Liver (tissue), 9 donors: ENCODE measurements around the gene PSMD7. TPM values are rescaled to one million over a fixed set of nuclear protein-coding genes. Genes with fewer than 3 reads are reported as not detected.
"Not testable (repeated sequence)": the region's sequence is repeated elsewhere in the genome, so short reads cannot be mapped to it uniquely, and the experiment has no call there.

ENCODE experiments used
- DNase-seq: peaks from one replicate; pipeline ENCODE4 v3.0.0-alpha.2; 2017; ENCODE audit warnings: low spot score
- H3K27ac ChIP-seq, 2 donors: one replicate each; pipeline ENCODE4 v1.7.0; 2013; ENCODE audit warnings: inconsistent platforms in 2 of 2, low read length in 2 of 2, control low read depth in 1 of 2, low read depth in 1 of 2, mild to moderate bottlenecking in 1 of 2
- H3K27me3 ChIP-seq, 4 donors: one replicate each; pipeline versions ENCODE4 v1.6.1 to v1.7.0; 2013; ENCODE audit warnings: low read length in 3 of 4, inconsistent platforms in 1 of 4, mild to moderate bottlenecking in 1 of 4, moderate library complexity in 1 of 4; ENCODE audit not compliant: control insufficient read depth in 4 of 4, insufficient read depth in 4 of 4
- H3K36me3 ChIP-seq, 4 donors: one replicate each; pipeline versions ENCODE4 v1.6.1 to v1.7.0; 2013; ENCODE audit warnings: low read length in 3 of 4, mild to moderate bottlenecking in 3 of 4, low read depth in 1 of 4, moderate library complexity in 1 of 4; ENCODE audit not compliant: control insufficient read depth in 4 of 4, insufficient read depth in 3 of 4
- H3K4me1 ChIP-seq, 4 donors: one replicate each; pipeline versions ENCODE4 v1.6.1 to v1.7.0; 2013; ENCODE audit warnings: low read length in 3 of 4, mild to moderate bottlenecking in 3 of 4, moderate library complexity in 1 of 4; ENCODE audit not compliant: control insufficient read depth in 4 of 4, insufficient read depth in 4 of 4
- H3K4me3 ChIP-seq, 3 donors: one replicate each; pipeline versions ENCODE4 v1.6.1 to v1.7.0; 2013; ENCODE audit warnings: low read length in 3 of 3, control low read depth in 1 of 3, low read depth in 1 of 3, mild to moderate bottlenecking in 1 of 3
- H3K9ac ChIP-seq, 2 donors: one replicate each; pipeline ENCODE4 v1.7.0; 2013; ENCODE audit warnings: low read length in 2 of 2, mild to moderate bottlenecking in 2 of 2, moderate library complexity in 2 of 2, control low read depth in 1 of 2, low read depth in 1 of 2
- H3K9me3 ChIP-seq, 4 donors: one replicate each; pipeline versions ENCODE4 v1.6.1 to v1.7.0; 2013; ENCODE audit warnings: low read length in 3 of 4; ENCODE audit not compliant: control insufficient read depth in 4 of 4
- ATF3 ChIP-seq: IDR thresholded peaks from 2 replicates; pipeline ENCODE4 v1.6.1; 2016; ENCODE audit warnings: antibody characterized with exemption
- CTCF ChIP-seq: fragments of 150-350 bp; IDR thresholded peaks from 2 replicates; pipeline ENCODE4 v1.5.1; 2017; ENCODE audit warnings: improper control_type of control experiment, low read depth, low read length; ENCODE audit not compliant: missing input control
- EGR1 ChIP-seq, 2 donors: IDR thresholded peaks; 2 replicates each; pipeline ENCODE4 v1.6.1; 2016 to 2018; ENCODE audit warnings: antibody characterized with exemption in 2 of 2, low read depth in 2 of 2
- FOXA1 ChIP-seq: IDR thresholded peaks from 2 replicates; pipeline ENCODE4 v1.6.1; 2016; ENCODE audit warnings: antibody characterized with exemption
- FOXA2 ChIP-seq: IDR thresholded peaks from 2 replicates; pipeline ENCODE4 v1.6.1; 2016; ENCODE audit warnings: antibody characterized with exemption
- GABPA ChIP-seq, 2 donors: IDR thresholded peaks in 1 of 2; conservative IDR thresholded peaks in 1 of 2; 2 replicates each; pipeline ENCODE4 v1.6.1; 2016; ENCODE audit warnings: antibody characterized with exemption in 2 of 2, mild to moderate bottlenecking in 1 of 2, moderate library complexity in 1 of 2
- HNF4A ChIP-seq, 2 donors: conservative IDR thresholded peaks; 2 replicates each; pipeline ENCODE4 v1.6.1; 2016; ENCODE audit warnings: antibody characterized with exemption in 2 of 2, mild to moderate bottlenecking in 2 of 2
- HNF4G ChIP-seq: IDR thresholded peaks from 2 replicates; pipeline ENCODE4 v1.6.1; 2016; ENCODE audit warnings: antibody characterized with exemption
- JUND ChIP-seq, 2 donors: IDR thresholded peaks; 2 replicates each; pipeline ENCODE4 v1.6.1; 2016; ENCODE audit warnings: antibody characterized with exemption in 2 of 2
- MAX ChIP-seq: IDR thresholded peaks from 2 replicates; pipeline ENCODE4 v1.6.1; 2016; ENCODE audit warnings: antibody characterized with exemption
- NR2F2 ChIP-seq: IDR thresholded peaks from 2 replicates; pipeline ENCODE4 v1.6.1; 2016; ENCODE audit warnings: antibody characterized with exemption
- RAD21 ChIP-seq, 2 donors: IDR thresholded peaks; 2 replicates each; pipeline ENCODE4 v1.6.1; 2016; ENCODE audit warnings: antibody characterized with exemption in 2 of 2, mild to moderate bottlenecking in 2 of 2
- REST ChIP-seq: IDR thresholded peaks from 2 replicates; pipeline ENCODE4 v1.6.1; 2016; ENCODE audit warnings: antibody characterized with exemption, mild to moderate bottlenecking
- RXRA ChIP-seq, 2 donors: IDR thresholded peaks; 2 replicates each; pipeline ENCODE4 v1.6.1; 2017 to 2018; ENCODE audit warnings: antibody characterized with exemption in 2 of 2, mild to moderate bottlenecking in 1 of 2
- SP1 ChIP-seq: IDR thresholded peaks from 2 replicates; pipeline ENCODE4 v1.6.1; 2018; ENCODE audit warnings: antibody characterized with exemption, mild to moderate bottlenecking
- TAF1 ChIP-seq: conservative IDR thresholded peaks from 2 replicates; pipeline ENCODE4 v1.6.1; 2016; ENCODE audit warnings: antibody characterized with exemption, mild to moderate bottlenecking
- YY1 ChIP-seq: IDR thresholded peaks from 2 replicates; pipeline ENCODE4 v1.6.1; 2016; ENCODE audit warnings: antibody characterized with exemption, mild to moderate bottlenecking
- ZBTB33 ChIP-seq: IDR thresholded peaks from 2 replicates; pipeline ENCODE4 v1.6.1; 2016; ENCODE audit warnings: antibody characterized with exemption
- WGBS: extraction: QIAGEN DNeasy Blood & Tissue Kit; methylation state at CpG from one replicate; pipeline ENCODE4 v1.1.7; 2013; 5-methylcytosine and 5-hydroxymethylcytosine counted together
- polyA plus RNA-seq, 2 donors: library from polyadenylated mRNA; stranded (reverse) in 1 of 2; unstranded in 1 of 2; fragments of 200-250 nt in 1 of 2; fragments of >200 nt in 1 of 2; fragmentation: Nextera tagmentation in 1 of 2; extraction: Ambion mirVana in 1 of 2; gene quantifications; one replicate each; pipeline versions ENCODE4 v1.2.1 to v1.2.3, GENCODE V29; 2013 to 2015
- total RNA-seq, 2 donors: library from RNA; depleted of rRNA; stranded (reverse); fragments of >200 nt; gene quantifications; one replicate each; pipeline ENCODE4 v1.2.3, GENCODE V29; 2014
- donor health status: healthy.
- donor health status: healthy.
- donor health status: healthy.
- donor health status: healthy.
- donor health status: healthy.

The PSMD7 gene
- total and polyA plus RNA-seq, 4 donors, result 33.7 to 84.9 (median 60.9) TPM

- no peak overlapping the region for H3K4me3 ChIP-seq
- DNase-seq, result no peak
- H3K27me3 ChIP-seq, result no peaks in the 10 kb centered on the region
- H3K4me1 ChIP-seq, result no peaks in the 10 kb centered on the region
- peak overlapping the region; percentile 53 to 57 for H3K27ac ChIP-seq
- 72% methylated on average over 7 of the region's 7 CpGs for WGBS
- no peak for TF ChIP-seq HNF4A (conservative IDR thresholded peaks at IDR 0.05)
- TF ChIP-seq MAX, result no peak
- TF ChIP-seq JUND (IDR thresholded peaks at IDR 0.05), result no peak
- no peak for TF ChIP-seq CTCF
- TF ChIP-seq TAF1, result no peak
- peak in 1 of 2 donors; percentile 23 for TF ChIP-seq RXRA (IDR thresholded peaks at IDR 0.05)
- no peak for TF ChIP-seq HNF4G
- TF ChIP-seq REST, result no peak
- TF ChIP-seq FOXA1, result no peak
- peak; percentile 61 for TF ChIP-seq SP1
- peak; percentile 76 for TF ChIP-seq NR2F2
- TF ChIP-seq YY1, result peak; percentile 14
- TF ChIP-seq EGR1 (IDR thresholded peaks at IDR 0.05; ENCODE audit: low read depth in 2 of 2), result no peak
- no peak for TF ChIP-seq RAD21 (IDR thresholded peaks at IDR 0.05)
- TF ChIP-seq ATF3, result no peak
- TF ChIP-seq FOXA2, result no peak
- no peak for TF ChIP-seq GABPA (IDR thresholded peaks at IDR 0.05 in 1 of 2, conservative IDR thresholded peaks at IDR 0.05 in 1 of 2)
- TF ChIP-seq ZBTB33, result no peak
- H3K36me3 ChIP-seq, result peaks cover 8 to 15% (median 13%) of the 10 kb centered on the region in 4 donors
- no peak overlapping the region for H3K9ac ChIP-seq
- no peaks in the 10 kb centered on the region for H3K9me3 ChIP-seq
Measured at GRCh38 chr16:74322301-74322710, 25.7 kb downstream of the PSMD7 start.

GRCh38 chr16:74324777-74325176, 28.2 kb downstream of the PSMD7 start:
- WGBS, result 98% methylated on average over 5 of the region's 5 CpGs
- peaks cover 8 to 18% (median 14%) of the 10 kb centered on the region in 4 donors for H3K36me3 ChIP-seq
- not testable (repeated sequence) for H3K4me3 ChIP-seq, DNase-seq, H3K27me3 ChIP-seq, H3K9ac ChIP-seq, H3K4me1 ChIP-seq, H3K9me3 ChIP-seq, H3K27ac ChIP-seq
